CD14-positive monocyte (primary cell): ENCODE data around the gene NPLOC4. TPM values are rescaled to one million over a fixed set of nuclear protein-coding genes. Genes with fewer than 3 reads are reported as not detected.

Experiments
- DNase-seq, 3 donors: peaks; one replicate each; pipeline ENCODE4 v3.0.0-alpha.2; 2011 to 2022
- H2AFZ ChIP-seq: 2 replicates; pipeline ENCODE4 v1.6.0; 2012; ENCODE audit warnings: mild to moderate bottlenecking, low read depth, low read length, inconsistent platforms; ENCODE audit not compliant: insufficient read depth, poor library complexity, severe bottlenecking
- H3K27ac ChIP-seq, 2 donors: 1 replicate in 1 of 2; 2 replicates in 1 of 2; pipeline ENCODE4 v1.5.1; 2012 to 2013; ENCODE audit warnings: low read length in 2 of 2, control low read depth in 1 of 2, inconsistent platforms in 1 of 2, low read depth in 1 of 2, mild to moderate bottlenecking in 1 of 2
- H3K27me3 ChIP-seq, 2 donors: one replicate each; pipeline versions ENCODE4 v1.6.0 to v1.6.1; 2011 to 2013; ENCODE audit warnings: low read length in 2 of 2; ENCODE audit not compliant: control insufficient read depth in 2 of 2, insufficient read depth in 2 of 2
- H3K36me3 ChIP-seq, 2 donors: replicated peaks in 1 of 2; 1 replicate in 1 of 2; 2 replicates in 1 of 2; pipeline versions ENCODE4 v1.5.1 to v1.6.1; 2012 to 2013; ENCODE audit warnings: low read length in 2 of 2, control low read depth in 1 of 2, inconsistent platforms in 1 of 2, mild to moderate bottlenecking in 1 of 2; ENCODE audit not compliant: insufficient read depth in 2 of 2, control insufficient read depth in 1 of 2
- H3K4me1 ChIP-seq, 2 donors: 1 replicate in 1 of 2; 2 replicates in 1 of 2; pipeline versions ENCODE4 v1.5.1 to v1.6.1; 2012 to 2013; ENCODE audit warnings: low read length in 2 of 2, control low read depth in 1 of 2, inconsistent platforms in 1 of 2, mild to moderate bottlenecking in 1 of 2, moderate library complexity in 1 of 2; ENCODE audit not compliant: insufficient read depth in 2 of 2, control insufficient read depth in 1 of 2
- H3K4me2 ChIP-seq: replicated peaks from 2 replicates; pipeline ENCODE3; 2012; ENCODE audit warnings: low read length, moderate library complexity, mild to moderate bottlenecking; ENCODE audit not compliant: poor library complexity, severe bottlenecking; ENCODE audit errors: extremely low read depth
- H3K4me3 ChIP-seq, 3 experiments: fragments of 200-600 bp in 1 of 3; sonication (generic) in 1 of 3; replicated peaks in 1 of 3; 1 replicate in 2 of 3; 2 replicates in 1 of 3; pipeline ENCODE4 v1.5.1; 2011 to 2013; ENCODE audit warnings: low read length in 3 of 3, mild to moderate bottlenecking in 3 of 3, control low read depth in 2 of 3, low read depth in 2 of 3, inconsistent platforms in 1 of 3, moderate library complexity in 1 of 3
- H3K79me2 ChIP-seq: 2 replicates; pipeline ENCODE4 v1.6.0; 2012; ENCODE audit warnings: mild to moderate bottlenecking, control low read depth, inconsistent platforms, low read length, moderate library complexity; ENCODE audit not compliant: insufficient read depth
- H3K9ac ChIP-seq: 2 replicates; pipeline ENCODE4 v1.6.0; 2017; ENCODE audit warnings: low read length, mild to moderate bottlenecking; ENCODE audit not compliant: insufficient read depth, poor library complexity, severe bottlenecking
- H3K9me3 ChIP-seq, 2 donors: replicated peaks in 1 of 2; 1 replicate in 1 of 2; 2 replicates in 1 of 2; pipeline versions ENCODE4 v1.5.1 to v1.6.1; 2012 to 2013; ENCODE audit warnings: low read length in 2 of 2, control low read depth in 1 of 2; ENCODE audit not compliant: control insufficient read depth in 1 of 2, insufficient read depth in 1 of 2
- H4K20me1 ChIP-seq: 2 replicates; pipeline ENCODE4 v1.6.0; 2012; ENCODE audit warnings: mild to moderate bottlenecking, low read length, control low read depth, moderate library complexity; ENCODE audit not compliant: insufficient read depth
- H3K27ac Mint-ChIP-seq, 7 donors: one replicate each; pipeline ENCODE4 v1.8.0; 2020; ENCODE audit warnings: mild to moderate bottlenecking in 7 of 7, mixed read lengths in 7 of 7, moderate library complexity in 6 of 7, inconsistent platforms in 2 of 7
- H3K27me3 Mint-ChIP-seq, 3 donors: one replicate each; pipeline ENCODE4 v1.8.0; 2021 to 2022; ENCODE audit warnings: low read depth in 3 of 3, mild to moderate bottlenecking in 3 of 3, mixed read lengths in 3 of 3, moderate library complexity in 3 of 3, inconsistent platforms in 1 of 3
- H3K36me3 Mint-ChIP-seq, 2 donors: one replicate each; pipeline ENCODE4 v1.8.0; 2020; ENCODE audit warnings: mixed read lengths in 2 of 2, inconsistent platforms in 1 of 2, mild to moderate bottlenecking in 1 of 2
- H3K4me1 Mint-ChIP-seq: one replicate; pipeline ENCODE4 v1.8.0; 2020; ENCODE audit warnings: mild to moderate bottlenecking, mixed read lengths
- H3K4me3 Mint-ChIP-seq, 2 donors: one replicate each; pipeline ENCODE4 v1.8.0; 2020; ENCODE audit warnings: mild to moderate bottlenecking in 2 of 2, mixed read lengths in 2 of 2, moderate library complexity in 1 of 2
- H3K9me3 Mint-ChIP-seq, 7 donors: one replicate each; pipeline ENCODE4 v1.8.0; 2020 to 2022; ENCODE audit warnings: mixed read lengths in 7 of 7, mild to moderate bottlenecking in 6 of 7, moderate library complexity in 6 of 7, inconsistent platforms in 2 of 7
- CTCF ChIP-seq: fragments of 200-600 bp; IDR thresholded peaks from one replicate; pipeline ENCODE4 v1.8.0; 2022; ENCODE audit warnings: antibody characterized with exemption, mild to moderate bottlenecking
- WGBS: methylation state at CpG from one replicate; pipeline ENCODE4 v1.1.5; 2013; ENCODE audit warnings: missing lambda C conversion rate; ENCODE audit not compliant: insufficient coverage; 5-methylcytosine and 5-hydroxymethylcytosine counted together
- intact Hi-C, 2 donors: fragments of 100-400 bp; cut with micrococcal nuclease; formaldehyde crosslinking; loops; one replicate each; pipeline versions ENCODE4 v1.15.0 to v1.15.1; 2023
- polyA plus RNA-seq, 3 donors: library from polyadenylated mRNA; depleted of rRNA in 1 of 3; unstranded in 2 of 3; stranded (reverse) in 1 of 3; fragments of 300-500 nt in 2 of 3; fragments of >200 nt in 1 of 3; fragmentation: Illumina TruSeq in 2 of 3; gene quantifications; 1 replicate in 2 of 3; 2 replicates in 1 of 3; pipeline ENCODE4 v1.2.3, GENCODE V29; 2012 to 2021

NPLOC4 gene
- polyA plus RNA-seq, 3 donors = 92.1 to 112 (median 106) TPM

GRCh38 chr17:81683208-81683583 lies 46.3 kb upstream of the NPLOC4 start:
- peaks cover 27 to 45% of the 10 kb centered on the region in 2 donors for H3K36me3 Mint-ChIP-seq
- Histone ChIP-seq H2AFZ (peak overlapping the region; percentile 93), H3K4me1 (peaks cover 22 to 25% of the 10 kb centered on the region in 2 donors), H3K4me3 (peak overlapping the region; percentile 84 to 99 (median 97)), H4K20me1 (peaks cover 43% of the 10 kb centered on the region), H3K36me3 (peaks cover 37 to 39% of the 10 kb centered on the region in 2 donors), H3K27me3 (no peaks in the 10 kb centered on the region), H3K4me2 (peak overlapping the region; percentile 93), H3K79me2 (peaks cover 67% of the 10 kb centered on the region), H3K9me3 (no peaks in the 10 kb centered on the region), H3K27ac (peak overlapping the region; percentile 28 to 94), H3K9ac (peak overlapping the region; percentile 98)
- H3K4me3 Mint-ChIP-seq = peak overlapping the region; percentile 84 to 91
- under 1% methylated on average over 36 of the region's 37 CpGs for WGBS
- peaks cover 25% of the 10 kb centered on the region for H3K4me1 Mint-ChIP-seq
- intact Hi-C loops = loop anchor here (1.0 to 2.0 kb wide), 3 partner anchors 16 to 20 kb away; partner anchors contain the start of genes CCDC137 (in 1 of the 2), MRPL12 (in 1 of the 2) and OXLD1 (in 1 of the 2)
- H3K9me3 Mint-ChIP-seq = no peaks in the 10 kb centered on the region
- no peak for TF ChIP-seq CTCF
- H3K27me3 Mint-ChIP-seq = peaks cover 0 to 1% (median 0%) of the 10 kb centered on the region in 3 donors
- no peak for DNase-seq
- H3K27ac Mint-ChIP-seq = peak overlapping the region in 6 of 7 donors; percentile 60 to 90 (median 86)

DNA sequence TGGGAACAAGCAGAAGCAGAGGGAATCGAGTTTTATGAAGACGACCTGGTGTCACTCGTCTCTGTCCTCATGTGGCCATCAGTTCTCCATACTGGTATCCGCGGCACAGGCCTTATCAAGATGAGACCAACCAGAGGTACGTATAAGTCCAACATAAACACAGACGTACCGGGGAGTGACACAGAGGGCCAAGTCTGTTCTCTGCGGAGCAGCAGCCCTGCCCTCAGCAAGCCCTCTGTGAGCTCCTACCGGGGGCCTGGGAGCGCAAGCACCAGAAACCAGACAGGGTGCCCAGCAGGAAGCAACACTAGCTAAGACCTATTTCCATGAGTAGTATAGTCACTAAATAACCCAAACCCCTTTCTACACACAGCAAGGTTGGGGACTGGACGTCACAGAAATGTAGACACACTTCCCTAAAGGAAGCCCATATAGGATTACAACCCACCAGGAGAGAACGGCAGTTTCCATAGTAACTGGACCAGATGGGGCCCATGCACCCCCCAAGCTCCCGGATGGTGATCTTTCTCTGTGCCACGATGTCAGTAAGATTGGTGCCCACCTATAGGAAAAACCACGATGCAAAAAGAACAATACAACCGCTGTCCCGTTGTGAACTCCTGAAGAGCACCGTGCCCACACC lies 45.8 kb upstream of the NPLOC4 start:
- no peaks in the 10 kb centered on the region for H3K9me3 Mint-ChIP-seq
- H3K36me3 ChIP-seq = peaks cover 32 to 34% of the 10 kb centered on the region in 2 donors
- H3K36me3 Mint-ChIP-seq = peaks cover 25 to 40% of the 10 kb centered on the region in 2 donors
- H3K4me1 Mint-ChIP-seq = peaks cover 25% of the 10 kb centered on the region
- peak overlapping the region in 6 of 7 donors; percentile 2 to 90 (median 73) for H3K27ac Mint-ChIP-seq
- no peaks in the 10 kb centered on the region for H3K9me3 ChIP-seq
- no peak for TF ChIP-seq CTCF
- H3K4me3 ChIP-seq = peak overlapping the region; percentile 84 to 99 (median 97)
- peaks cover 62% of the 10 kb centered on the region for H3K79me2 ChIP-seq
- peak overlapping the region; percentile 93 for H3K4me2 ChIP-seq
- peak overlapping the region; percentile 98 for H3K9ac ChIP-seq
- no peak for DNase-seq
- peak overlapping the region; percentile 93 for H2AFZ ChIP-seq
- 56% methylated on average over 18 of the region's 19 CpGs for WGBS
- peaks cover 38% of the 10 kb centered on the region for H4K20me1 ChIP-seq
- peaks cover 0 to 1% (median 0%) of the 10 kb centered on the region in 3 donors for H3K27me3 Mint-ChIP-seq
- peaks cover 22 to 25% of the 10 kb centered on the region in 2 donors for H3K4me1 ChIP-seq
- intact Hi-C loops = loop anchor here (1.0 to 2.0 kb wide), 3 partner anchors 15 to 20 kb away; partner anchors contain the start of genes CCDC137 (in 1 of the 2), MRPL12 (in 1 of the 2) and OXLD1 (in 1 of the 2)
- H3K27ac ChIP-seq = peak overlapping the region in 1 of 2 donors; percentile 94
- peak overlapping the region; percentile 84 to 91 for H3K4me3 Mint-ChIP-seq
- H3K27me3 ChIP-seq = no peaks in the 10 kb centered on the region
